GM10266 (cell line): ENCODE measurements around the gene CGB8.
"Not testable (repeated sequence)": the region's sequence is repeated elsewhere in the genome, so short reads cannot be mapped to it uniquely, and the experiment has no call there.

ENCODE experiments used
- DNase-seq: peaks from one replicate; pipeline ENCODE4 v3.0.0; 2012; ENCODE audit errors: extremely low spot score
- CTCF ChIP-seq: IDR thresholded peaks from 2 replicates; pipeline ENCODE4 v1.5.1; 2012; ENCODE audit warnings: mild to moderate bottlenecking, low read depth; ENCODE audit not compliant: control insufficient read depth, insufficient read depth; ENCODE audit errors: missing control alignments

Gene CGB8

GRCh38 chr19:49022116-49022515, 26.8 kb downstream of the CGB8 start:
- TF ChIP-seq CTCF = no peak
- no peak for DNase-seq

- no peak for TF ChIP-seq CTCF
- no peak for DNase-seq
Measured at GRCh38 chr19:49020931-49021895, 27.7 kb downstream of the CGB8 start.

GRCh38 chr19:49020342-49020741, 28.6 kb downstream of the CGB8 start:
- TF ChIP-seq CTCF = no peak
- DNase-seq = no peak

- TF ChIP-seq CTCF = no peak
- DNase-seq = peak; percentile 78
Measured at GRCh38 chr19:49019242-49019932, 29.5 kb downstream of the CGB8 start.

- not testable (repeated sequence) for DNase-seq
Measured at GRCh38 chr19:49018388-49019241, 30.3 kb downstream of the CGB8 start.

- peak; percentile 58 for TF ChIP-seq CTCF
- peak; percentile 85 for DNase-seq
Measured at GRCh38 chr19:49017666-49018351, 31.1 kb downstream of the CGB8 start.
